Posterior vena cava (tissue), 2 donors: Measurements from ENCODE around the gene KLRC3. TPM values are rescaled to one million over a fixed set of nuclear protein-coding genes. Genes with fewer than 3 reads are reported as not detected.
"Not testable (repeated sequence)": the region's sequence is repeated elsewhere in the genome, so short reads cannot be mapped to it uniquely, and the experiment has no call there.

Source experiments
- DNase-seq: peaks from one replicate; pipeline ENCODE4 v3.0.0-alpha.2; 2020; ENCODE audit warnings: low spot score
- intact Hi-C, 2 donors: fragments of 100-400 bp; cut with DNase I; formaldehyde crosslinking; loops; one replicate each; pipeline versions ENCODE4 v1.14.1 to v1.14.2; 2022 to 2023
- total RNA-seq, 2 donors: library from RNA; stranded (reverse); fragmentation: NEBNext Ultra II Directional; extraction: Animal tissue kit (Norgen Biotek cat#: 25700); gene quantifications; one replicate each; pipeline ENCODE4 v1.2.1, GENCODE V29; 2021
- donor health status: DM: yes; HTN: yes; CAD: no.
- donor health status: DM: yes; HTN: yes; CAD: no.

KLRC3 gene
- total RNA-seq, 2 donors from 2014 or later, result not detected

- no peak for DNase-seq
- intact Hi-C loops, result no loop called here
Observed at GRCh38 chr12:10406725-10407124, 13.7 kb downstream of the KLRC3 start.

- intact Hi-C loops, result no loop called here
Observed at GRCh38 chr12:10405294-10405693, 15.1 kb downstream of the KLRC3 start.

GRCh38 chr12:10404798-10405197 is 15.6 kb downstream of the KLRC3 start:
- no peak for DNase-seq
- intact Hi-C loops, result no loop called here

More at GRCh38 chr12:10405294-10405693, 15.1 kb downstream of the KLRC3 start:
- no peak for DNase-seq

- no peak for DNase-seq
- intact Hi-C loops, result no loop called here
Observed at GRCh38 chr12:10400829-10401228, 19.6 kb downstream of the KLRC3 start.

- intact Hi-C loops, result no loop called here
Observed at GRCh38 chr12:10398168-10398567, 22.2 kb downstream of the KLRC3 start.

GRCh38 chr12:10397296-10397695 is 23.1 kb downstream of the KLRC3 start:
- intact Hi-C loops, result no loop called here
- DNase-seq, result no peak

More at GRCh38 chr12:10398168-10398567, 22.2 kb downstream of the KLRC3 start:
- DNase-seq, result no peak

GRCh38 chr12:10396176-10396575 is 24.2 kb downstream of the KLRC3 start:
- DNase-seq, intact Hi-C loops: not testable (repeated sequence)

- intact Hi-C loops, result no loop called here
- DNase-seq, result no peak
Observed at GRCh38 chr12:10395390-10395998, 24.9 kb downstream of the KLRC3 start.

- DNase-seq, intact Hi-C loops: not testable (repeated sequence)
Observed at GRCh38 chr12:10394531-10395152, 25.8 kb downstream of the KLRC3 start.

GRCh38 chr12:10393291-10393690 is 27.1 kb downstream of the KLRC3 start:
- DNase-seq, result no peak
- intact Hi-C loops, result no loop called here

GRCh38 chr12:10392394-10392930 is 27.9 kb downstream of the KLRC3 start:
- intact Hi-C loops, result no loop called here
- DNase-seq, result no peak

- DNase-seq, intact Hi-C loops: not testable (repeated sequence)
Observed at GRCh38 chr12:10390991-10391390, 29.4 kb downstream of the KLRC3 start.

GRCh38 chr12:10389904-10390303 is 30.5 kb downstream of the KLRC3 start, which contains the start of gene KLRK1:
Gene KLRK1 (minus strand): TSS chr12:10390041. CDS start chr12:10388810, 1,231 bp downstream.
- intact Hi-C loops, result no loop called here
- no peak for DNase-seq

- no peak for DNase-seq
- intact Hi-C loops, result no loop called here
Observed at GRCh38 chr12:10388624-10389413, 31.6 kb downstream of the KLRC3 start.

- DNase-seq, intact Hi-C loops: not testable (repeated sequence)
Observed at GRCh38 chr12:10387498-10387897, 32.9 kb downstream of the KLRC3 start.

- intact Hi-C loops, result no loop called here
- DNase-seq, result no peak
Observed at GRCh38 chr12:10386857-10387256, 33.5 kb downstream of the KLRC3 start.

GRCh38 chr12:10385166-10385613 is 35.2 kb downstream of the KLRC3 start:
- intact Hi-C loops, result no loop called here

GRCh38 chr12:10384191-10384590 is 36.2 kb downstream of the KLRC3 start:
- DNase-seq, result no peak
- intact Hi-C loops, result no loop called here

More at GRCh38 chr12:10385166-10385613, 35.2 kb downstream of the KLRC3 start:
- DNase-seq, result no peak

- intact Hi-C loops, result no loop called here
- DNase-seq, result no peak
Observed at GRCh38 chr12:10381928-10382628, 38.3 kb downstream of the KLRC3 start.
